ENCODE data around the gene RERE.

DNA sequence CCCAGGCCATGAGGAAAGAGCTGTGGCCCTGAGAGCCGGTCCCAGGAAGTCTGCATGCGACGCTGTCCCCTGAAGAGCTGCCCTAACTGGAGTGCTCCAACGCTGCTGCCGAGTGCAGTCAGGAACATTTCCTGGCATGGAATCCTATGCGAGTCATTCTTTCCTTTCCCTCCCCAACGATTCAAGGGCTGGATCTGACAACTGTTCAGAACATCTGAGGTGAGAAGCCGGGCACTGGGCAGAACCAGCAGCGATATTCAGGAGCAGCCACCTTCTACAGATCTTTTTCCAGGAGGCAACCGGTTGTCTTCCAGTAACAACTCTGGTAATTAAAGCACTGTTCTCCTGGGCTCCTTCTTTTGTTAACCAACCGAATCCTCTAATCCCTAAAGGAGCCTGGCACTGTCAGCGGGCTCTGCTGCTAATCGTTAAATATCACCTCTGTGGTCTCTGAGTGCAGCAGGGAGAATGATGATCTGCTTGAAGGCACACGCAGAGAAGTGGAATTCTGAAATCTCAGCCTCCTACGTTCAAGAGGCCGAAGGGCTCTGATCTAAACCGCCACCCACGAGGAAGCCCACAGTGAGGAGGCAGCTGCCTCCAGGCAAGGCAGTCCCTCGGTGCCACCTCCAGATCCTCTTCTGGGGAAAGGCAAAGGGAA lies 443.7 kb downstream of the RERE start:
- TF ChIP-seq, protein P1, sequence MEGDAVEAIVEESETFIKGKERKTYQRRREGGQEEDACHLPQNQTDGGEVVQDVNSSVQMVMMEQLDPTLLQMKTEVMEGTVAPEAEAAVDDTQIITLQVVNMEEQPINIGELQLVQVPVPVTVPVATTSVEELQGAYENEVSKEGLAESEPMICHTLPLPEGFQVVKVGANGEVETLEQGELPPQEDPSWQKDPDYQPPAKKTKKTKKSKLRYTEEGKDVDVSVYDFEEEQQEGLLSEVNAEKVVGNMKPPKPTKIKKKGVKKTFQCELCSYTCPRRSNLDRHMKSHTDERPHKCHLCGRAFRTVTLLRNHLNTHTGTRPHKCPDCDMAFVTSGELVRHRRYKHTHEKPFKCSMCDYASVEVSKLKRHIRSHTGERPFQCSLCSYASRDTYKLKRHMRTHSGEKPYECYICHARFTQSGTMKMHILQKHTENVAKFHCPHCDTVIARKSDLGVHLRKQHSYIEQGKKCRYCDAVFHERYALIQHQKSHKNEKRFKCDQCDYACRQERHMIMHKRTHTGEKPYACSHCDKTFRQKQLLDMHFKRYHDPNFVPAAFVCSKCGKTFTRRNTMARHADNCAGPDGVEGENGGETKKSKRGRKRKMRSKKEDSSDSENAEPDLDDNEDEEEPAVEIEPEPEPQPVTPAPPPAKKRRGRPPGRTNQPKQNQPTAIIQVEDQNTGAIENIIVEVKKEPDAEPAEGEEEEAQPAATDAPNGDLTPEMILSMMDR (tag by site-specific recombination; IDR thresholded peaks at IDR 0.05) = no peak
- TF ChIP-seq, protein P2, sequence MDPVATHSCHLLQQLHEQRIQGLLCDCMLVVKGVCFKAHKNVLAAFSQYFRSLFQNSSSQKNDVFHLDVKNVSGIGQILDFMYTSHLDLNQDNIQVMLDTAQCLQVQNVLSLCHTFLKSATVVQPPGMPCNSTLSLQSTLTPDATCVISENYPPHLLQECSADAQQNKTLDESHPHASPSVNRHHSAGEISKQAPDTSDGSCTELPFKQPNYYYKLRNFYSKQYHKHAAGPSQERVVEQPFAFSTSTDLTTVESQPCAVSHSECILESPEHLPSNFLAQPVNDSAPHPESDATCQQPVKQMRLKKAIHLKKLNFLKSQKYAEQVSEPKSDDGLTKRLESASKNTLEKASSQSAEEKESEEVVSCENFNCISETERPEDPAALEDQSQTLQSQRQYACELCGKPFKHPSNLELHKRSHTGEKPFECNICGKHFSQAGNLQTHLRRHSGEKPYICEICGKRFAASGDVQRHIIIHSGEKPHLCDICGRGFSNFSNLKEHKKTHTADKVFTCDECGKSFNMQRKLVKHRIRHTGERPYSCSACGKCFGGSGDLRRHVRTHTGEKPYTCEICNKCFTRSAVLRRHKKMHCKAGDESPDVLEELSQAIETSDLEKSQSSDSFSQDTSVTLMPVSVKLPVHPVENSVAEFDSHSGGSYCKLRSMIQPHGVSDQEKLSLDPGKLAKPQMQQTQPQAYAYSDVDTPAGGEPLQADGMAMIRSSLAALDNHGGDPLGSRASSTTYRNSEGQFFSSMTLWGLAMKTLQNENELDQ (tag by site-specific recombination; IDR thresholded peaks at IDR 0.05; ENCODE audit: low read depth) = no peak
- TF ChIP-seq, protein P3, sequence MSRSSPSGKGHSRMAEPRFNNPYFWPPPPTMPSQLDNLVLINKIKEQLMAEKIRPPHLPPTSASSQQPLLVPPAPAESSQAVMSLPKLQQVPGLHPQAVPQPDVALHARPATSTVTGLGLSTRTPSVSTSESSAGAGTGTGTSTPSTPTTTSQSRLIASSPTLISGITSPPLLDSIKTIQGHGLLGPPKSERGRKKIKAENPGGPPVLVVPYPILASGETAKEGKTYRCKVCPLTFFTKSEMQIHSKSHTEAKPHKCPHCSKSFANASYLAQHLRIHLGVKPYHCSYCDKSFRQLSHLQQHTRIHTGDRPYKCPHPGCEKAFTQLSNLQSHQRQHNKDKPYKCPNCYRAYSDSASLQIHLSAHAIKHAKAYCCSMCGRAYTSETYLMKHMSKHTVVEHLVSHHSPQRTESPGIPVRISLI (tag by site-specific recombination; IDR thresholded peaks at IDR 0.05) = no peak
- TF ChIP-seq KLF16 (tag by site-specific recombination; IDR thresholded peaks at IDR 0.05) (no peak), ZNF677 (tag by site-specific recombination; IDR thresholded peaks at IDR 0.05) (no peak), ZNF792 (tag by site-specific recombination; IDR thresholded peaks at IDR 0.05) (no peak), YY1 (tag by site-specific recombination; IDR thresholded peaks at IDR 0.05) (no peak), ZNF274 (IDR thresholded peaks at IDR 0.05; ENCODE audit: low read length) (no peak), ZNF274 (tag by site-specific recombination; IDR thresholded peaks at IDR 0.05; ENCODE audit: borderline replicate concordance) (no peak), MYNN (tag by site-specific recombination; IDR thresholded peaks at IDR 0.05; ENCODE audit: borderline replicate concordance) (no peak), KLF8 (tag by site-specific recombination; IDR thresholded peaks at IDR 0.05) (no peak), ZNF354C (tag by site-specific recombination; IDR thresholded peaks at IDR 0.05; ENCODE audit: borderline replicate concordance, low read depth) (no peak)
- TF ChIP-seq, protein P4, sequence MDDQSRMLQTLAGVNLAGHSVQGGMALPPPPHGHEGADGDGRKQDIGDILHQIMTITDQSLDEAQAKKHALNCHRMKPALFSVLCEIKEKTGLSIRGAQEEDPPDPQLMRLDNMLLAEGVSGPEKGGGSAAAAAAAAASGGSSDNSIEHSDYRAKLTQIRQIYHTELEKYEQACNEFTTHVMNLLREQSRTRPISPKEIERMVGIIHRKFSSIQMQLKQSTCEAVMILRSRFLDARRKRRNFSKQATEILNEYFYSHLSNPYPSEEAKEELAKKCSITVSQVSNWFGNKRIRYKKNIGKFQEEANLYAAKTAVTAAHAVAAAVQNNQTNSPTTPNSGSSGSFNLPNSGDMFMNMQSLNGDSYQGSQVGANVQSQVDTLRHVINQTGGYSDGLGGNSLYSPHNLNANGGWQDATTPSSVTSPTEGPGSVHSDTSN (CRISPR knock-in tag; IDR thresholded peaks at IDR 0.05) = no peak
- TF ChIP-seq, protein P5, sequence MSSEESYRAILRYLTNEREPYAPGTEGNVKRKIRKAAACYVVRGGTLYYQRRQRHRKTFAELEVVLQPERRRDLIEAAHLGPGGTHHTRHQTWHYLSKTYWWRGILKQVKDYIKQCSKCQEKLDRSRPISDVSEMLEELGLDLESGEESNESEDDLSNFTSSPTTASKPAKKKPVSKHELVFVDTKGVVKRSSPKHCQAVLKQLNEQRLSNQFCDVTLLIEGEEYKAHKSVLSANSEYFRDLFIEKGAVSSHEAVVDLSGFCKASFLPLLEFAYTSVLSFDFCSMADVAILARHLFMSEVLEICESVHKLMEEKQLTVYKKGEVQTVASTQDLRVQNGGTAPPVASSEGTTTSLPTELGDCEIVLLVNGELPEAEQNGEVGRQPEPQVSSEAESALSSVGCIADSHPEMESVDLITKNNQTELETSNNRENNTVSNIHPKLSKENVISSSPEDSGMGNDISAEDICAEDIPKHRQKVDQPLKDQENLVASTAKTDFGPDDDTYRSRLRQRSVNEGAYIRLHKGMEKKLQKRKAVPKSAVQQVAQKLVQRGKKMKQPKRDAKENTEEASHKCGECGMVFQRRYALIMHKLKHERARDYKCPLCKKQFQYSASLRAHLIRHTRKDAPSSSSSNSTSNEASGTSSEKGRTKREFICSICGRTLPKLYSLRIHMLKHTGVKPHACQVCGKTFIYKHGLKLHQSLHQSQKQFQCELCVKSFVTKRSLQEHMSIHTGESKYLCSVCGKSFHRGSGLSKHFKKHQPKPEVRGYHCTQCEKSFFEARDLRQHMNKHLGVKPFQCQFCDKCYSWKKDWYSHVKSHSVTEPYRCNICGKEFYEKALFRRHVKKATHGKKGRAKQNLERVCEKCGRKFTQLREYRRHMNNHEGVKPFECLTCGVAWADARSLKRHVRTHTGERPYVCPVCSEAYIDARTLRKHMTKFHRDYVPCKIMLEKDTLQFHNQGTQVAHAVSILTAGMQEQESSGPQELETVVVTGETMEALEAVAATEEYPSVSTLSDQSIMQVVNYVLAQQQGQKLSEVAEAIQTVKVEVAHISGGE (tag by site-specific recombination; conservative IDR thresholded peaks at IDR 0.05; ENCODE audit: low read depth) = no peak

All from HEK293 (cell line).